Measurements from ENCODE around the gene CATSPER3. TPM values are rescaled to one million over a fixed set of nuclear protein-coding genes. Genes with fewer than 3 reads are reported as not detected.

The CATSPER3 gene
- total RNA-seq, 1 experiment from 2014 or later, result 0.90 TPM

GRCh38 chr5:135048286-135048685 is 80.6 kb downstream of the CATSPER3 start:
- no TSS peak for BruUV-seq (replicated peaks)
- no peak for TF ChIP-seq EZH2 (IDR thresholded peaks at IDR 0.05; ENCODE audit: borderline replicate concordance, low read depth, low read length, poor library complexity, severe bottlenecking)
- TF ChIP-seq CTCF (conservative IDR thresholded peaks at IDR 0.05; ENCODE audit: low read depth, low read length), result no peak
- no peaks in the 10 kb centered on the region for H3K4me1 ChIP-seq (ENCODE audit: insufficient read depth, low read length, poor library complexity, severe bottlenecking)
- ChIA-PET CTCF (no interaction called here), POLR2A (ENCODE audit: low non-redundant PET) (no interaction called here)
- intact Hi-C loops (cut with micrococcal nuclease; ENCODE audit: unreplicated experiment), result no loop called here
- H3K27ac ChIP-seq (ENCODE audit: low read depth, low read length, poor library complexity, severe bottlenecking), result no peak overlapping the region
- H3K9me3 ChIP-seq (ENCODE audit: low read depth, low read length, poor library complexity, severe bottlenecking), result no peaks in the 10 kb centered on the region
- no peak overlapping the region for H3K4me3 ChIP-seq (ENCODE audit: low read depth, low read length, poor library complexity, severe bottlenecking)
- no peaks in the 10 kb centered on the region for H3K36me3 ChIP-seq (ENCODE audit: insufficient read depth, low read length, poor library complexity, severe bottlenecking)
- no peak for DNase-seq (ENCODE audit: low spot score)
- peaks cover 65% of the 10 kb centered on the region for H3K27me3 ChIP-seq (replicated peaks; ENCODE audit: insufficient read depth, low read depth, low read length, poor library complexity)

DNA sequence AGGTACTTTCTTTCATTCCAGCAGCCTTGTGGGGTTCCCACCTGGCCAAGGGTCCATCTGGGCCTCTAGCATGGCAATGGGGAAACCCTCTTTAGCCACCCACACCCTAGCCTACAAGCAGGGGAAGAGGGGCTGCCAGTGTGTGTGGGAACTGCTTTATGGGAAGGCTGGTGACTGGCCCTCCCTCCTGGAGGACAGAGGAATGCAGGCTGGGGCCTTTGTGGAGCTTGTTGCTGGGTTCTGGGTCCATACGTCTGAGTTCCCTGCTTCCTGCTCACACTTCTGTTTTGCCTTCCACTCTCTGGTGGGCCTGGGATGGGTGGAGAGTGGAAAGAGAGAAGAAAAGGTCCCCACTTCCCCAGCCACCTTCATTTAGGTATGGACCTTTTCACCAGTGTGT is 81.2 kb downstream of the CATSPER3 start:
- CTCF ChIA-PET, result no interaction called here
- POLR2A ChIA-PET (ENCODE audit: low non-redundant PET), result no interaction called here
- TF ChIP-seq CTCF (conservative IDR thresholded peaks at IDR 0.05; ENCODE audit: low read depth, low read length), result no peak
- TF ChIP-seq EZH2 (IDR thresholded peaks at IDR 0.05; ENCODE audit: borderline replicate concordance, low read depth, low read length, poor library complexity, severe bottlenecking), result no peak
- Histone ChIP-seq H3K36me3 (ENCODE audit: insufficient read depth, low read length, poor library complexity, severe bottlenecking) (no peaks in the 10 kb centered on the region), H3K27ac (ENCODE audit: low read depth, low read length, poor library complexity, severe bottlenecking) (no peak overlapping the region), H3K27me3 (replicated peaks; ENCODE audit: insufficient read depth, low read depth, low read length, poor library complexity) (peaks cover 65% of the 10 kb centered on the region), H3K9me3 (ENCODE audit: low read depth, low read length, poor library complexity, severe bottlenecking) (no peaks in the 10 kb centered on the region), H3K4me3 (ENCODE audit: low read depth, low read length, poor library complexity, severe bottlenecking) (no peak overlapping the region), H3K4me1 (ENCODE audit: insufficient read depth, low read length, poor library complexity, severe bottlenecking) (no peaks in the 10 kb centered on the region)
- no TSS peak for BruUV-seq (replicated peaks)
- intact Hi-C loops (cut with micrococcal nuclease; ENCODE audit: unreplicated experiment), result no loop called here
- no peak for DNase-seq (ENCODE audit: low spot score)

DNA sequence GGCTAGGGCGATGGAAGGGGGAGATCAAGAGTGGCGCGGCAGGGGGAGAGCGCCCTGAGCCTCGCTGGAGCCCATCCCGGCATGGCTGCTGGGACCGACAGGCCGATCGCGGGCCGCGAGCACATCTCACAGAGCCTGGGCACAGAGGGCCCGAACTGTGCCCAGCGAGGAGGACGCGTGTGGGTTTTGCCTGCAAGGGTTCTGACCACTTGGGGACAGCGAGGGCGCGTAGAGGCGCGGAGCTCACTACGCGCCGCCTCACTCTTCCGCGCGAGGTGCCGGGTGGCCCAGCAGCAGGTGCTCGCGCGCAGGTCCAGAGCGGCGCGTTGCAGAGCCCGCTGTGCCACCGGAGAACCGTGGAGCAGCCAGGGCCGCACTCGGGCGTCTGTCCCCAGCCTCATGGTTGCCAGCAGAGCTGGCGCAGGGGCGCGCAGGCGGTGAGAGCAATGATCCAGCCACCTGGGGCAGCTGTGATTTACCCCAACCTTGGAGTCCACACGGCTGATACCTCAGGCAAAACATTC is 82.6 kb downstream of the CATSPER3 start:
- Histone ChIP-seq H3K4me1 (ENCODE audit: insufficient read depth, low read length, poor library complexity, severe bottlenecking) (no peaks in the 10 kb centered on the region), H3K27ac (ENCODE audit: low read depth, low read length, poor library complexity, severe bottlenecking) (no peak overlapping the region), H3K4me3 (ENCODE audit: low read depth, low read length, poor library complexity, severe bottlenecking) (no peak overlapping the region), H3K36me3 (ENCODE audit: insufficient read depth, low read length, poor library complexity, severe bottlenecking) (no peaks in the 10 kb centered on the region), H3K9me3 (ENCODE audit: low read depth, low read length, poor library complexity, severe bottlenecking) (no peaks in the 10 kb centered on the region), H3K27me3 (replicated peaks; ENCODE audit: insufficient read depth, low read depth, low read length, poor library complexity) (peaks cover 70% of the 10 kb centered on the region)
- TF ChIP-seq CTCF (conservative IDR thresholded peaks at IDR 0.05; ENCODE audit: low read depth, low read length) (no peak), EZH2 (IDR thresholded peaks at IDR 0.05; ENCODE audit: borderline replicate concordance, low read depth, low read length, poor library complexity, severe bottlenecking) (no peak)
- BruUV-seq (replicated peaks), result no TSS peak
- CTCF ChIA-PET, result no interaction called here
- intact Hi-C loops (cut with micrococcal nuclease; ENCODE audit: unreplicated experiment), result no loop called here
- POLR2A ChIA-PET (ENCODE audit: low non-redundant PET), result no interaction called here
- no peak for DNase-seq (ENCODE audit: low spot score)

Data from A673 (cell line).